ENCODE data around the gene HLA-DOA. TPM values are rescaled to one million over a fixed set of nuclear protein-coding genes. Genes with fewer than 3 reads are reported as not detected.
A peak's percentile ranks its signal among the peaks of the same experiment; 100 is the strongest.

The HLA-DOA gene
- total RNA-seq, 4 donors from 2014 or later: 1.0 to 20.8 (median 6.8) TPM

GRCh38 chr6:33024521-33024920 is 15.1 kb upstream of the HLA-DOA start:
- TF ChIP-seq CTCF (IDR thresholded peaks at IDR 0.05): no peak
- no peak for DNase-seq (ENCODE audit: low spot score)
- ATAC-seq (ENCODE audit: low FRiP score): no peak

DNA sequence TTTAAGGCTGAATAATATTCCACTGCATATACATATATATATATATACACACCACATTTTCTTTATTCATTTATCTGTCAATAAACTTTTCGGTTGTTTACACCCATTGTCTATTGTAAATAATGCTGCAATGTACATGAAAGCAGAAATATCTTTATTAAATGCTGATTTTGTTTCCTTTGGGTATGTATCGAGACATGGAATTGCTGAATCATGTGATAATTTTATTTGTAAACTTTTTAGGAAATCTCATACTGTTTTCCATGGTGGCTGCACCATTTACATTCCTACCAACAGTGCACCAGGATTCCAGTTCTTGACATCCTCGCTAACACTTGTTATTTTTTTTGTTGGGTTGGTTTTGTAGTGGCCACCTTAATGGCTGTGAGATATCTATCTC is 14.1 kb upstream of the HLA-DOA start:
- TF ChIP-seq CTCF (IDR thresholded peaks at IDR 0.05): no peak
- ATAC-seq (ENCODE audit: low FRiP score) (no peak), DNase-seq (ENCODE audit: low spot score) (no peak)

GRCh38 chr6:33021917-33022316 is 12.5 kb upstream of the HLA-DOA start:
- no peak for DNase-seq (ENCODE audit: low spot score)
- ATAC-seq (ENCODE audit: low FRiP score): no peak
- TF ChIP-seq CTCF (IDR thresholded peaks at IDR 0.05): no peak

GRCh38 chr6:33019372-33019771 is 10.0 kb upstream of the HLA-DOA start:
- ATAC-seq (ENCODE audit: low FRiP score): no peak
- DNase-seq (ENCODE audit: low spot score): no peak
- TF ChIP-seq CTCF (IDR thresholded peaks at IDR 0.05): no peak

GRCh38 chr6:33018904-33019303 is 9.5 kb upstream of the HLA-DOA start:
- TF ChIP-seq CTCF (IDR thresholded peaks at IDR 0.05): no peak
- no peak for DNase-seq (ENCODE audit: low spot score)
- peak; percentile 85 for ATAC-seq (ENCODE audit: low FRiP score)

DNA sequence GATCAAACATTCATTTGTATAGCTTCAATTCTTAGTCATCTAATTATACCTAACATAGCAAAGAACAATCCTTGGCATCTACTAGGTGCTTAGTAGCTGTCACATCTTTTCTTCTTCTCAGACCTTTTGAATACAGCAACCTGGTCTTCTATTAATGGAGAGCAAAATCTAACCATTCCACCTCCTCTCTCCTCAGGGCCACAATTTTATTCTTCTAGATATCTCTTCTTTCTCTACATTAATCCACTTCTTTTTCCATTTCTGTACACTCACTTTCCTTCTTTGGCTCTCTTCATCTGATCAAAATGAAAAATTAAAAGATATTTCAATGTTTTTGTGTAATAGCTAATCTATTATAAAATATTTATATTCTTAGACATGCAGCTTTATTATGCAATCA is 9.0 kb upstream of the HLA-DOA start:
- ATAC-seq (ENCODE audit: low FRiP score): no peak
- no peak for DNase-seq (ENCODE audit: low spot score)
- no peak for TF ChIP-seq CTCF (IDR thresholded peaks at IDR 0.05)

DNA sequence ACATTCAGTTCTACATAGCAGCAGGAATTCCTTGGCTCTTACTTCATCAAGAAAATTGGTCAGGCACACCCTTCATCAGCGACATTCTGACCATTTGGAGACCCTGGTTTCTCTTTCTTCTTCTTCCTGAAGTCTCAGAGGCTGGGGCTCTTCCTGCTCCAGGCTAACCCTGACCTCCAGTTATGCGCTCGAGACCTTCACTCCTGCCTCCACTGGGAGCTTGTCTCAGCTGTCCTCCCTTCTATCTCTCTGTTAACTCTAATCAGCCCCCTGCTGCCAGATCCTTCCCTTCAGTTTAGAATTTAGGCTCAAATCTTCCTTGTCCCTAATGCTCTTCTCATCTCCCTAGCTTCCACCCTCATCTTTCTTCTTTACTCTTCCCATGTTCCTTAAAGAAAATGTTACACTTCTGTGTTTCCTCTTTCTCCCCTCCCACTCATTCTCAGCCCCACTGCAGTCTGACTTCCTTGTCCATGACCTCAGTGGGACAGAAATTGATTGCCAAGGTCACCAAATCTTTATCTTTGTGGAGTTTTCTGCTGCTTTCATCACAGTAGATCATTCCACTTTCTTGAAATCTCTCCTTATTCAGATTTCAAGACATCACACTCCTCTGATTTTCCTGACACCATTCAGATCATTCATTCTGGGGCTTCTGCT is 8.4 kb upstream of the HLA-DOA start:
- no peak for ATAC-seq (ENCODE audit: low FRiP score)
- no peak for TF ChIP-seq CTCF (IDR thresholded peaks at IDR 0.05)
- no peak for DNase-seq (ENCODE audit: low spot score)

Data from omental fat pad (tissue), 4 donors.